Liver (tissue), 9 donors: ENCODE results near the gene HNMT. TPM values are rescaled to one million over a fixed set of nuclear protein-coding genes. Genes with fewer than 3 reads are reported as not detected.

Experiments used
- DNase-seq: peaks from one replicate; pipeline ENCODE4 v3.0.0-alpha.2; 2017; ENCODE audit warnings: low spot score
- H3K27ac ChIP-seq, 2 donors: one replicate each; pipeline ENCODE4 v1.7.0; 2013; ENCODE audit warnings: inconsistent platforms in 2 of 2, low read length in 2 of 2, control low read depth in 1 of 2, low read depth in 1 of 2, mild to moderate bottlenecking in 1 of 2
- H3K27me3 ChIP-seq, 4 donors: one replicate each; pipeline versions ENCODE4 v1.6.1 to v1.7.0; 2013; ENCODE audit warnings: low read length in 3 of 4, inconsistent platforms in 1 of 4, mild to moderate bottlenecking in 1 of 4, moderate library complexity in 1 of 4; ENCODE audit not compliant: control insufficient read depth in 4 of 4, insufficient read depth in 4 of 4
- H3K36me3 ChIP-seq, 4 donors: one replicate each; pipeline versions ENCODE4 v1.6.1 to v1.7.0; 2013; ENCODE audit warnings: low read length in 3 of 4, mild to moderate bottlenecking in 3 of 4, low read depth in 1 of 4, moderate library complexity in 1 of 4; ENCODE audit not compliant: control insufficient read depth in 4 of 4, insufficient read depth in 3 of 4
- H3K4me1 ChIP-seq, 4 donors: one replicate each; pipeline versions ENCODE4 v1.6.1 to v1.7.0; 2013; ENCODE audit warnings: low read length in 3 of 4, mild to moderate bottlenecking in 3 of 4, moderate library complexity in 1 of 4; ENCODE audit not compliant: control insufficient read depth in 4 of 4, insufficient read depth in 4 of 4
- H3K4me3 ChIP-seq, 3 donors: one replicate each; pipeline versions ENCODE4 v1.6.1 to v1.7.0; 2013; ENCODE audit warnings: low read length in 3 of 3, control low read depth in 1 of 3, low read depth in 1 of 3, mild to moderate bottlenecking in 1 of 3
- H3K9ac ChIP-seq, 2 donors: one replicate each; pipeline ENCODE4 v1.7.0; 2013; ENCODE audit warnings: low read length in 2 of 2, mild to moderate bottlenecking in 2 of 2, moderate library complexity in 2 of 2, control low read depth in 1 of 2, low read depth in 1 of 2
- H3K9me3 ChIP-seq, 4 donors: one replicate each; pipeline versions ENCODE4 v1.6.1 to v1.7.0; 2013; ENCODE audit warnings: low read length in 3 of 4; ENCODE audit not compliant: control insufficient read depth in 4 of 4
- EGR1 ChIP-seq, 2 donors: IDR thresholded peaks; 2 replicates each; pipeline ENCODE4 v1.6.1; 2016 to 2018; ENCODE audit warnings: antibody characterized with exemption in 2 of 2, low read depth in 2 of 2
- FOXA1 ChIP-seq: IDR thresholded peaks from 2 replicates; pipeline ENCODE4 v1.6.1; 2016; ENCODE audit warnings: antibody characterized with exemption
- FOXA2 ChIP-seq: IDR thresholded peaks from 2 replicates; pipeline ENCODE4 v1.6.1; 2016; ENCODE audit warnings: antibody characterized with exemption
- GABPA ChIP-seq, 2 donors: IDR thresholded peaks in 1 of 2; conservative IDR thresholded peaks in 1 of 2; 2 replicates each; pipeline ENCODE4 v1.6.1; 2016; ENCODE audit warnings: antibody characterized with exemption in 2 of 2, mild to moderate bottlenecking in 1 of 2, moderate library complexity in 1 of 2
- HNF4A ChIP-seq, 2 donors: conservative IDR thresholded peaks; 2 replicates each; pipeline ENCODE4 v1.6.1; 2016; ENCODE audit warnings: antibody characterized with exemption in 2 of 2, mild to moderate bottlenecking in 2 of 2
- HNF4G ChIP-seq: IDR thresholded peaks from 2 replicates; pipeline ENCODE4 v1.6.1; 2016; ENCODE audit warnings: antibody characterized with exemption
- JUND ChIP-seq, 2 donors: IDR thresholded peaks; 2 replicates each; pipeline ENCODE4 v1.6.1; 2016; ENCODE audit warnings: antibody characterized with exemption in 2 of 2
- MAX ChIP-seq: IDR thresholded peaks from 2 replicates; pipeline ENCODE4 v1.6.1; 2016; ENCODE audit warnings: antibody characterized with exemption
- NR2F2 ChIP-seq: IDR thresholded peaks from 2 replicates; pipeline ENCODE4 v1.6.1; 2016; ENCODE audit warnings: antibody characterized with exemption
- RAD21 ChIP-seq, 2 donors: IDR thresholded peaks; 2 replicates each; pipeline ENCODE4 v1.6.1; 2016; ENCODE audit warnings: antibody characterized with exemption in 2 of 2, mild to moderate bottlenecking in 2 of 2
- RXRA ChIP-seq, 2 donors: IDR thresholded peaks; 2 replicates each; pipeline ENCODE4 v1.6.1; 2017 to 2018; ENCODE audit warnings: antibody characterized with exemption in 2 of 2, mild to moderate bottlenecking in 1 of 2
- SP1 ChIP-seq: IDR thresholded peaks from 2 replicates; pipeline ENCODE4 v1.6.1; 2018; ENCODE audit warnings: antibody characterized with exemption, mild to moderate bottlenecking
- TAF1 ChIP-seq: conservative IDR thresholded peaks from 2 replicates; pipeline ENCODE4 v1.6.1; 2016; ENCODE audit warnings: antibody characterized with exemption, mild to moderate bottlenecking
- YY1 ChIP-seq: IDR thresholded peaks from 2 replicates; pipeline ENCODE4 v1.6.1; 2016; ENCODE audit warnings: antibody characterized with exemption, mild to moderate bottlenecking
- WGBS: extraction: QIAGEN DNeasy Blood & Tissue Kit; methylation state at CpG from one replicate; pipeline ENCODE4 v1.1.7; 2013; 5-methylcytosine and 5-hydroxymethylcytosine counted together
- polyA plus RNA-seq, 2 donors: library from polyadenylated mRNA; stranded (reverse) in 1 of 2; unstranded in 1 of 2; fragments of 200-250 nt in 1 of 2; fragments of >200 nt in 1 of 2; fragmentation: Nextera tagmentation in 1 of 2; extraction: Ambion mirVana in 1 of 2; gene quantifications; one replicate each; pipeline versions ENCODE4 v1.2.1 to v1.2.3, GENCODE V29; 2013 to 2015
- total RNA-seq, 2 donors: library from RNA; depleted of rRNA; stranded (reverse); fragments of >200 nt; gene quantifications; one replicate each; pipeline ENCODE4 v1.2.3, GENCODE V29; 2014
- TF ChIP-seq, protein P1 (sequence below): IDR thresholded peaks from 2 replicates; pipeline ENCODE4 v1.6.1; 2016; ENCODE audit warnings: antibody characterized with exemption
- TF ChIP-seq, protein P2 (sequence below): fragments of 150-350 bp; IDR thresholded peaks from 2 replicates; pipeline ENCODE4 v1.5.1; 2017; ENCODE audit warnings: improper control_type of control experiment, low read depth, low read length; ENCODE audit not compliant: missing input control
- TF ChIP-seq, protein P3 (sequence below): IDR thresholded peaks from 2 replicates; pipeline ENCODE4 v1.6.1; 2016; ENCODE audit warnings: antibody characterized with exemption, mild to moderate bottlenecking
- TF ChIP-seq, protein P4 (sequence below): IDR thresholded peaks from 2 replicates; pipeline ENCODE4 v1.6.1; 2016; ENCODE audit warnings: antibody characterized with exemption
- donor health status: healthy.
- donor health status: healthy.
- donor health status: healthy.
- donor health status: healthy.
- donor health status: healthy.

Gene HNMT
- total and polyA plus RNA-seq, 4 donors: 44.4 to 103 (median 78.5) TPM

DNA sequence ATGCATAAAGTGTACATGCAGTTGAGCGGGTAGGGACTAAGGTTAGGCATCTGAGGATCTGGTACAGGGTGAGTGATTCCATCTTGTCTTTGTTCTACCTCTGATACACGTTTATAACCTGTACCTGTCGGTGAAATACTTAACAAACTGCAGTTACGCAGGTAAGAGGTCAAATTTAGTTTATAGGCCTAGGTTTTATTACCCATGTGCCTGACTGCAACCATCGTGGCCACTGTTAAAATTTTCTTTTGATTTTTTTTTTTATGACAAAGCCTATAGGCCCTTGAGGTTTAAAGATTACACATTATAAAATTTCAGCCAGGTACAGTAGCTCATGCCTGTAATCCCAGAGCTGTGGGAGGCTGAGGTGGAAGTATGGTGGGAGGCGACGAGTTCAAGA, 15.4 kb upstream of the HNMT start:
- no peak overlapping the region for H3K27ac ChIP-seq
- no peak overlapping the region for H3K9ac ChIP-seq
- H3K36me3 ChIP-seq: no peaks in the 10 kb centered on the region
- DNase-seq: no peak
- H3K27me3 ChIP-seq: no peaks in the 10 kb centered on the region
- no peak for TF ChIP-seq EGR1 (IDR thresholded peaks at IDR 0.05; ENCODE audit: low read depth in 2 of 2)
- H3K9me3 ChIP-seq: no peaks in the 10 kb centered on the region
- peaks cover 9 to 17% (median 11%) of the 10 kb centered on the region in 4 donors for H3K4me1 ChIP-seq
- no peak overlapping the region for H3K4me3 ChIP-seq
- 79% methylated on average over 7 of the region's 7 CpGs for WGBS

DNA sequence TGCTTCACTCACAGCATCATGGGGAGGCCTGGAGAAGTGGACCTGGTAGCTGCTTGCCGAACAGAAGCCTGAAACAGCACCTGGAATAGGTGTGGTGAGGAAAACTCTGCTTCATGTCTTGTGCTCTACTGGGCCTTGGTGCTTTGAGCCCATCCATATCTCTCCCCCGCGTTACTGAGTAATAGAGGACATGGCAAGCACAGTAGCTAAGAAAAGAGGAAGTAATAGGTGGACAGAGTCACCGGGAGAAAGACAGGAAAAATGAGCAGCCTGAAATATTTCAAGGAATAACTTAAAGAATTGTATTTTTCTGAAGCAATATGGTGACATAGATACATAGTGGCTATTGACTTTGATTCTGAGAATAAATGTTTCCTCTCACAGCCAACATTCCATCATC, 14.0 kb upstream of the HNMT start:
- no peaks in the 10 kb centered on the region for H3K36me3 ChIP-seq
- H3K27ac ChIP-seq: no peak overlapping the region
- no peaks in the 10 kb centered on the region for H3K27me3 ChIP-seq
- no peak for DNase-seq
- 86% methylated on average over 4 of the region's 4 CpGs for WGBS
- no peaks in the 10 kb centered on the region for H3K9me3 ChIP-seq
- H3K4me1 ChIP-seq: peaks cover 3 to 9% (median 6%) of the 10 kb centered on the region in 4 donors
- no peak overlapping the region for H3K4me3 ChIP-seq
- TF ChIP-seq, protein P1, sequence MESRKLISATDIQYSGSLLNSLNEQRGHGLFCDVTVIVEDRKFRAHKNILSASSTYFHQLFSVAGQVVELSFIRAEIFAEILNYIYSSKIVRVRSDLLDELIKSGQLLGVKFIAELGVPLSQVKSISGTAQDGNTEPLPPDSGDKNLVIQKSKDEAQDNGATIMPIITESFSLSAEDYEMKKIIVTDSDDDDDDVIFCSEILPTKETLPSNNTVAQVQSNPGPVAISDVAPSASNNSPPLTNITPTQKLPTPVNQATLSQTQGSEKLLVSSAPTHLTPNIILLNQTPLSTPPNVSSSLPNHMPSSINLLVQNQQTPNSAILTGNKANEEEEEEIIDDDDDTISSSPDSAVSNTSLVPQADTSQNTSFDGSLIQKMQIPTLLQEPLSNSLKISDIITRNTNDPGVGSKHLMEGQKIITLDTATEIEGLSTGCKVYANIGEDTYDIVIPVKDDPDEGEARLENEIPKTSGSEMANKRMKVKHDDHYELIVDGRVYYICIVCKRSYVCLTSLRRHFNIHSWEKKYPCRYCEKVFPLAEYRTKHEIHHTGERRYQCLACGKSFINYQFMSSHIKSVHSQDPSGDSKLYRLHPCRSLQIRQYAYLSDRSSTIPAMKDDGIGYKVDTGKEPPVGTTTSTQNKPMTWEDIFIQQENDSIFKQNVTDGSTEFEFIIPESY: no peak
- TF ChIP-seq, protein P2, sequence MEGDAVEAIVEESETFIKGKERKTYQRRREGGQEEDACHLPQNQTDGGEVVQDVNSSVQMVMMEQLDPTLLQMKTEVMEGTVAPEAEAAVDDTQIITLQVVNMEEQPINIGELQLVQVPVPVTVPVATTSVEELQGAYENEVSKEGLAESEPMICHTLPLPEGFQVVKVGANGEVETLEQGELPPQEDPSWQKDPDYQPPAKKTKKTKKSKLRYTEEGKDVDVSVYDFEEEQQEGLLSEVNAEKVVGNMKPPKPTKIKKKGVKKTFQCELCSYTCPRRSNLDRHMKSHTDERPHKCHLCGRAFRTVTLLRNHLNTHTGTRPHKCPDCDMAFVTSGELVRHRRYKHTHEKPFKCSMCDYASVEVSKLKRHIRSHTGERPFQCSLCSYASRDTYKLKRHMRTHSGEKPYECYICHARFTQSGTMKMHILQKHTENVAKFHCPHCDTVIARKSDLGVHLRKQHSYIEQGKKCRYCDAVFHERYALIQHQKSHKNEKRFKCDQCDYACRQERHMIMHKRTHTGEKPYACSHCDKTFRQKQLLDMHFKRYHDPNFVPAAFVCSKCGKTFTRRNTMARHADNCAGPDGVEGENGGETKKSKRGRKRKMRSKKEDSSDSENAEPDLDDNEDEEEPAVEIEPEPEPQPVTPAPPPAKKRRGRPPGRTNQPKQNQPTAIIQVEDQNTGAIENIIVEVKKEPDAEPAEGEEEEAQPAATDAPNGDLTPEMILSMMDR: no peak
- TF ChIP-seq FOXA1: no peak
- TF ChIP-seq NR2F2: no peak
- no peak for TF ChIP-seq EGR1 (IDR thresholded peaks at IDR 0.05; ENCODE audit: low read depth in 2 of 2)
- TF ChIP-seq HNF4A (conservative IDR thresholded peaks at IDR 0.05): no peak
- TF ChIP-seq GABPA (IDR thresholded peaks at IDR 0.05 in 1 of 2, conservative IDR thresholded peaks at IDR 0.05 in 1 of 2): no peak
- TF ChIP-seq JUND (IDR thresholded peaks at IDR 0.05): no peak
- TF ChIP-seq FOXA2: no peak
- TF ChIP-seq HNF4G: no peak
- TF ChIP-seq SP1: no peak
- no peak for TF ChIP-seq MAX
- TF ChIP-seq, protein P3, sequence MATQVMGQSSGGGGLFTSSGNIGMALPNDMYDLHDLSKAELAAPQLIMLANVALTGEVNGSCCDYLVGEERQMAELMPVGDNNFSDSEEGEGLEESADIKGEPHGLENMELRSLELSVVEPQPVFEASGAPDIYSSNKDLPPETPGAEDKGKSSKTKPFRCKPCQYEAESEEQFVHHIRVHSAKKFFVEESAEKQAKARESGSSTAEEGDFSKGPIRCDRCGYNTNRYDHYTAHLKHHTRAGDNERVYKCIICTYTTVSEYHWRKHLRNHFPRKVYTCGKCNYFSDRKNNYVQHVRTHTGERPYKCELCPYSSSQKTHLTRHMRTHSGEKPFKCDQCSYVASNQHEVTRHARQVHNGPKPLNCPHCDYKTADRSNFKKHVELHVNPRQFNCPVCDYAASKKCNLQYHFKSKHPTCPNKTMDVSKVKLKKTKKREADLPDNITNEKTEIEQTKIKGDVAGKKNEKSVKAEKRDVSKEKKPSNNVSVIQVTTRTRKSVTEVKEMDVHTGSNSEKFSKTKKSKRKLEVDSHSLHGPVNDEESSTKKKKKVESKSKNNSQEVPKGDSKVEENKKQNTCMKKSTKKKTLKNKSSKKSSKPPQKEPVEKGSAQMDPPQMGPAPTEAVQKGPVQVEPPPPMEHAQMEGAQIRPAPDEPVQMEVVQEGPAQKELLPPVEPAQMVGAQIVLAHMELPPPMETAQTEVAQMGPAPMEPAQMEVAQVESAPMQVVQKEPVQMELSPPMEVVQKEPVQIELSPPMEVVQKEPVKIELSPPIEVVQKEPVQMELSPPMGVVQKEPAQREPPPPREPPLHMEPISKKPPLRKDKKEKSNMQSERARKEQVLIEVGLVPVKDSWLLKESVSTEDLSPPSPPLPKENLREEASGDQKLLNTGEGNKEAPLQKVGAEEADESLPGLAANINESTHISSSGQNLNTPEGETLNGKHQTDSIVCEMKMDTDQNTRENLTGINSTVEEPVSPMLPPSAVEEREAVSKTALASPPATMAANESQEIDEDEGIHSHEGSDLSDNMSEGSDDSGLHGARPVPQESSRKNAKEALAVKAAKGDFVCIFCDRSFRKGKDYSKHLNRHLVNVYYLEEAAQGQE: no peak
- TF ChIP-seq RXRA (IDR thresholded peaks at IDR 0.05): no peak
- TF ChIP-seq RAD21 (IDR thresholded peaks at IDR 0.05): no peak
- TF ChIP-seq, protein P4, sequence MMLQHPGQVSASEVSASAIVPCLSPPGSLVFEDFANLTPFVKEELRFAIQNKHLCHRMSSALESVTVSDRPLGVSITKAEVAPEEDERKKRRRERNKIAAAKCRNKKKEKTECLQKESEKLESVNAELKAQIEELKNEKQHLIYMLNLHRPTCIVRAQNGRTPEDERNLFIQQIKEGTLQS: no peak
- TF ChIP-seq TAF1: no peak
- TF ChIP-seq YY1: no peak
- H3K9ac ChIP-seq: no peak overlapping the region
